Right atrium auricular region (tissue), 2 donors: ENCODE data around the gene SPEM2. TPM values are rescaled to one million over a fixed set of nuclear protein-coding genes. Genes with fewer than 3 reads are reported as not detected.
"Not testable (repeated sequence)": the region's sequence is repeated elsewhere in the genome, so short reads cannot be mapped to it uniquely, and the experiment has no call there.

Source experiments
- DNase-seq: peaks from one replicate; pipeline ENCODE4 v3.0.0-alpha.2; 2019; ENCODE audit warnings: low spot score
- H3K27ac ChIP-seq, 2 donors: fragments of 200-600 bp; sonication (generic); 1 replicate in 1 of 2; 2 replicates in 1 of 2; pipeline ENCODE4 v1.5.1; 2016 to 2019
- H3K27me3 ChIP-seq, 2 donors: fragments of 200-600 bp; sonication (generic); one replicate each; pipeline versions ENCODE4 v1.5.1 to v1.6.0; 2017 to 2019
- H3K36me3 ChIP-seq: fragments of 200-600 bp; sonication (generic); one replicate; pipeline ENCODE4 v1.5.1; 2016
- H3K4me1 ChIP-seq, 2 donors: fragments of 200-600 bp; sonication (generic); one replicate each; pipeline versions ENCODE4 v1.5.1 to v1.6.0; 2017 to 2019
- H3K4me3 ChIP-seq, 2 donors: fragments of 200-600 bp; sonication (generic); 1 replicate in 1 of 2; 2 replicates in 1 of 2; pipeline ENCODE4 v1.5.1; 2017 to 2019; ENCODE audit warnings: mild to moderate bottlenecking in 1 of 2, moderate library complexity in 1 of 2
- H3K9me3 ChIP-seq, 2 donors: fragments of 200-600 bp; sonication (generic); one replicate each; pipeline ENCODE4 v1.5.1; 2019
- total RNA-seq, 2 donors: library from RNA; depleted of rRNA; stranded (reverse); fragments of >200 nt; gene quantifications; one replicate each; pipeline ENCODE4 v1.1.0, GENCODE V29; 2016
- TF ChIP-seq, protein P1 (sequence below), 2 donors: fragments of 200-600 bp; sonication (generic); IDR thresholded peaks; one replicate each; pipeline ENCODE4 v1.5.1; 2019; ENCODE audit warnings: antibody characterized with exemption in 2 of 2

The SPEM2 gene
- total RNA-seq, 2 donors from 2014 or later = not detected

- H3K27me3 ChIP-seq = no peaks in the 10 kb centered on the region
- H3K27ac ChIP-seq = peak overlapping the region in 1 of 2 donors; percentile 11
- no peak overlapping the region for H3K4me3 ChIP-seq
- H3K9me3 ChIP-seq = no peaks in the 10 kb centered on the region
- no peak for DNase-seq
- peaks cover 22% of the 10 kb centered on the region for H3K36me3 ChIP-seq
- peaks cover 0 to 60% of the 10 kb centered on the region in 2 donors for H3K4me1 ChIP-seq
- TF ChIP-seq, protein P1, sequence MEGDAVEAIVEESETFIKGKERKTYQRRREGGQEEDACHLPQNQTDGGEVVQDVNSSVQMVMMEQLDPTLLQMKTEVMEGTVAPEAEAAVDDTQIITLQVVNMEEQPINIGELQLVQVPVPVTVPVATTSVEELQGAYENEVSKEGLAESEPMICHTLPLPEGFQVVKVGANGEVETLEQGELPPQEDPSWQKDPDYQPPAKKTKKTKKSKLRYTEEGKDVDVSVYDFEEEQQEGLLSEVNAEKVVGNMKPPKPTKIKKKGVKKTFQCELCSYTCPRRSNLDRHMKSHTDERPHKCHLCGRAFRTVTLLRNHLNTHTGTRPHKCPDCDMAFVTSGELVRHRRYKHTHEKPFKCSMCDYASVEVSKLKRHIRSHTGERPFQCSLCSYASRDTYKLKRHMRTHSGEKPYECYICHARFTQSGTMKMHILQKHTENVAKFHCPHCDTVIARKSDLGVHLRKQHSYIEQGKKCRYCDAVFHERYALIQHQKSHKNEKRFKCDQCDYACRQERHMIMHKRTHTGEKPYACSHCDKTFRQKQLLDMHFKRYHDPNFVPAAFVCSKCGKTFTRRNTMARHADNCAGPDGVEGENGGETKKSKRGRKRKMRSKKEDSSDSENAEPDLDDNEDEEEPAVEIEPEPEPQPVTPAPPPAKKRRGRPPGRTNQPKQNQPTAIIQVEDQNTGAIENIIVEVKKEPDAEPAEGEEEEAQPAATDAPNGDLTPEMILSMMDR (IDR thresholded peaks at IDR 0.05) = no peak
Measured at GRCh38 chr17:7468804-7469389, 43.5 kb downstream of the SPEM2 start.

GRCh38 chr17:7469843-7470242 is 44.4 kb downstream of the SPEM2 start:
- H3K27me3 ChIP-seq, H3K4me3 ChIP-seq, H3K27ac ChIP-seq, DNase-seq, H3K9me3 ChIP-seq: not testable (repeated sequence)
- H3K4me1 ChIP-seq = peaks cover 0 to 66% of the 10 kb centered on the region in 2 donors
- peaks cover 20% of the 10 kb centered on the region for H3K36me3 ChIP-seq

DNA sequence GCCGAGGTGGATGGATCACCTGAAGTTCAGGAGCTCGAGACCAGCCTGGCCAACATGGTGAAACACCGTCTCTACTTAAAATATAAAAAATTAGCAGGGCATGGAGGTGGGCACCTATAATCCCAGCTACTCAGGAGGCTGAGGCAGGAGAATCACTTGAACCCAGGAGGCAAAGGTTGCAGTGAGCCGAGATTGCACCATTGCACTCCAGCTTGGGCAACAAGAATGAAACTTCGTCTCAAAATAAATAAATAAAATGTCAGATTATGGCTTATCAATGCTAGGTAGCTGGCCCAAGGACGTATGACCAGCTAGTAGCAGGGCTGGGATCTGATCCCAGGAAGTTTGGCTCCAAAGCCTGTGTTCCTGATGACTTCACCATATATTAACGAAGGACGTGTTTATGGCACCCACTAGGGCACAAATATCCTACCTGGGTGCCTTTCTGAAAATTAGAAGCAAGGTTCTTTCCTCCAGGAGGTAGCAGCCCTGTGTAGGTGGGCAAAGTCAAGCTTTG is 45.1 kb downstream of the SPEM2 start:
- H3K27me3 ChIP-seq, DNase-seq, H3K27ac ChIP-seq, H3K9me3 ChIP-seq, H3K4me3 ChIP-seq: not testable (repeated sequence)
- peaks cover 0 to 73% of the 10 kb centered on the region in 2 donors for H3K4me1 ChIP-seq
- peaks cover 18% of the 10 kb centered on the region for H3K36me3 ChIP-seq

GRCh38 chr17:7471729-7472128 is 46.3 kb downstream of the SPEM2 start:
- H3K4me3 ChIP-seq = no peak overlapping the region
- H3K4me1 ChIP-seq = peaks cover 0 to 73% of the 10 kb centered on the region in 2 donors
- TF ChIP-seq, protein P1 (IDR thresholded peaks at IDR 0.05) = no peak
- DNase-seq = no peak
- H3K36me3 ChIP-seq = peaks cover 6% of the 10 kb centered on the region
- H3K27me3 ChIP-seq = no peaks in the 10 kb centered on the region
- no peaks in the 10 kb centered on the region for H3K9me3 ChIP-seq
- peak overlapping the region in 1 of 2 donors; percentile 5 for H3K27ac ChIP-seq

DNA sequence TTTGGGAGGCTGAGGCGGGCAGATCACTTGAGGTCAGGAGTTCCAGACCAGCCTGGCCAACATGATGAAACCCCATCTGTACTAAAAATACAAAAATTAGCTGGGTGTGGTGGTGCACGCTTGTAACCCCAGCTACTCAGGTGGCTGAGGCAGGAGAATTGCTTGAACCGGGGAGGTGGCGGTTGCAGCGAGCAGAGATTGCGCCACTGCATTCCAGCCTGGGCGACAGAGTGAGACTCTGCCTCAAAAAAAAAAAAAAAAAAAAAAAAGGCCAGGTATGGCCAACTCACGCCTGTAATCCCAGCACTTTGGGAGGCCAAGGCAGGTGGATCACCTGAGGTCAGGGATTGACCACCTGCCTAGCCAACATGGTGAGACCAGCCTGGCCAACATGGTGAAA is 49.4 kb downstream of the SPEM2 start:
- H3K4me3 ChIP-seq, H3K27me3 ChIP-seq, DNase-seq, H3K9me3 ChIP-seq, H3K36me3 ChIP-seq: not testable (repeated sequence)
- Histone ChIP-seq H3K4me1 (peaks cover 0 to 66% of the 10 kb centered on the region in 2 donors), H3K27ac (peak overlapping the region; percentile 100)

DNA sequence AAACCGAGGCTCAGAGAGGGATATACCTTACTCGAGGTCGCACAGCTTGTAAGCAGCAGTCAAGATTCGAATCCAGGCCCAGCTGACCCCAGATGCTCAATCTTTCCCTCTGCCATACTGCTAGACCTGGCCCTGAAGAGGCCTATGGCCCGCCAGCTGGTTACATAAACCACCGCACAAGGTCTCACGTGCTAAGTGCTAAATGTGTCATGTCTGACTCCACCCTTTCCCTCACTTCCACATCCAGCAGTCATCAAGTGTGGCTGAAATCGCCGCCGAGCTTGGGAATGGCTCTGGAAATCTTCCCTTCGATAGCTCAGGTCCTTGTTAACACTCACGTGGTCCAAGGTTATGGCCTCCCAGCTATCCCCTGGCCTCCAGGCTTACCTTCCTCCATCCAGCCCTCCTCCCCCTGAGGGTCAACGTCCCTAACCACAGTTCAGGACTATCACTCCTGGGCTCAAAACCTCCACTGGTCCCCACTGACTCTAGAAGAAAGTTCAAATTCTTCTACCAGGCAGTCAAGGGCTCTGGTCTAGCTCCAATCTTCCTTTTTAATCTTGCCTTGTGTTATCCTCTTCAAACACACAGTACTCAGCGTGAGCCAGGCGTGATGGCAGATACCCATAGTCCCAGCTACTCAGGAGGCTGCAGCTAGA is 50.5 kb downstream of the SPEM2 start:
- Histone ChIP-seq H3K4me3 (no peak overlapping the region), H3K9me3 (no peaks in the 10 kb centered on the region), H3K36me3 (no peaks in the 10 kb centered on the region), H3K27ac (peak overlapping the region; percentile 100), H3K27me3 (no peaks in the 10 kb centered on the region), H3K4me1 (peaks cover 0 to 66% of the 10 kb centered on the region in 2 donors)
- peak; percentile 90 for DNase-seq
- TF ChIP-seq, protein P1 (IDR thresholded peaks at IDR 0.05) = no peak

GRCh38 chr17:7476494-7476893 is 51.1 kb downstream of the SPEM2 start:
- H3K4me1 ChIP-seq = peaks cover 0 to 64% of the 10 kb centered on the region in 2 donors
- H3K27ac ChIP-seq = peak overlapping the region; percentile 100
- no peaks in the 10 kb centered on the region for H3K27me3 ChIP-seq
- TF ChIP-seq, protein P1 (IDR thresholded peaks at IDR 0.05) = no peak
- no peaks in the 10 kb centered on the region for H3K9me3 ChIP-seq
- no peak for DNase-seq
- H3K4me3 ChIP-seq = no peak overlapping the region
- H3K36me3 ChIP-seq = no peaks in the 10 kb centered on the region
